KMS-11 (cell line): ENCODE results near the gene KYAT1.

Experiments
- H2AFZ ChIP-seq: fragments of 200-600 bp; sonication (generic); 2 replicates; pipeline ENCODE4 v1.6.1; 2016; ENCODE audit warnings: antibody characterized with exemption, mixed run types, low read depth
- H3K27ac ChIP-seq: fragments of 200-600 bp; sonication (generic); 2 replicates; pipeline ENCODE4 v1.6.1; 2016; ENCODE audit warnings: mild to moderate bottlenecking, mixed run types
- H3K27me3 ChIP-seq: fragments of 200-600 bp; sonication (generic); 2 replicates; pipeline ENCODE4 v1.6.1; 2017; ENCODE audit warnings: mild to moderate bottlenecking, low read depth, mixed run types, moderate library complexity; ENCODE audit not compliant: insufficient read depth
- H3K36me3 ChIP-seq: fragments of 200-600 bp; sonication (generic); 2 replicates; pipeline ENCODE4 v1.6.1; 2017; ENCODE audit warnings: mild to moderate bottlenecking, mixed run types; ENCODE audit not compliant: insufficient read depth
- H3K4me1 ChIP-seq: fragments of 200-600 bp; sonication (generic); 2 replicates; pipeline ENCODE4 v1.6.1; 2016; ENCODE audit warnings: mild to moderate bottlenecking, low read depth, mixed run types; ENCODE audit not compliant: poor library complexity, severe bottlenecking
- H3K4me2 ChIP-seq: fragments of 200-600 bp; sonication (generic); 2 replicates; pipeline ENCODE4 v1.7.0; 2016; ENCODE audit warnings: mild to moderate bottlenecking, mixed run types
- H3K4me3 ChIP-seq: fragments of 200-600 bp; sonication (generic); IDR thresholded peaks from 2 replicates; pipeline ENCODE4 v1.6.1; 2017; ENCODE audit warnings: low read depth, low read length, mixed read lengths; ENCODE audit not compliant: insufficient read depth
- H3K79me2 ChIP-seq: fragments of 200-600 bp; sonication (generic); 2 replicates; pipeline ENCODE4 v1.6.1; 2016; ENCODE audit warnings: low read depth, mixed run types; ENCODE audit not compliant: insufficient read depth
- H3K9ac ChIP-seq: fragments of 200-600 bp; sonication (generic); 2 replicates; pipeline ENCODE4 v1.6.1; 2016; ENCODE audit warnings: mild to moderate bottlenecking, mixed run types
- H4K20me1 ChIP-seq: fragments of 200-600 bp; sonication (generic); 2 replicates; pipeline ENCODE4 v1.6.1; 2016; ENCODE audit warnings: mild to moderate bottlenecking, mixed run types; ENCODE audit not compliant: insufficient read depth
- TF ChIP-seq, protein P1 (sequence below): fragments of 200-600 bp; sonication (generic); conservative IDR thresholded peaks from 2 replicates; pipeline ENCODE4 v1.6.1; 2017; ENCODE audit warnings: low read depth, mild to moderate bottlenecking, antibody characterized with exemption, low read length, moderate library complexity, mixed read lengths

KYAT1 gene

DNA sequence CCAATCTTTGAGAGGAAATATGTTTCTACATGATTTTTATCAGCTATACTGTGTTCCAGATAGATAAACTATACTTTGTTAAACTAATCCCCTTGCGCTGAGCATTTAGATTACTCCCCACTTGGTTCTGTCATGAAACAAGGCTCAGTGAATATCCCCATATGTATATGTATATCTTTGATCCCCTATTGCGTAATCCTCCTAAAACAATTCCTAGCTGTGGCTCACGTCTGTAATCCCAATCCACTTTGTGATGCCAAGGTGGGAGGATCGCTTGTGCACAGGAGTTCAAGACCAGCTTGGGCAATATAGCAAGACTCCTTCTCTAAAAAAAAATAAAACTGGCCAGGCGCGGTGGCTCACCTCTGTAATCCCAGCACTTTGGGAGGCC is 41.7 kb upstream of the KYAT1 start:
- Histone ChIP-seq H4K20me1 (no peaks in the 10 kb centered on the region), H3K79me2 (no peaks in the 10 kb centered on the region), H2AFZ (no peak overlapping the region), H3K4me1 (no peaks in the 10 kb centered on the region), H3K4me2 (no peak overlapping the region), H3K36me3 (no peaks in the 10 kb centered on the region), H3K9ac (no peak overlapping the region), H3K27ac (no peak overlapping the region), H3K27me3 (no peaks in the 10 kb centered on the region), H3K4me3 (no peak overlapping the region)
- TF ChIP-seq, protein P1, sequence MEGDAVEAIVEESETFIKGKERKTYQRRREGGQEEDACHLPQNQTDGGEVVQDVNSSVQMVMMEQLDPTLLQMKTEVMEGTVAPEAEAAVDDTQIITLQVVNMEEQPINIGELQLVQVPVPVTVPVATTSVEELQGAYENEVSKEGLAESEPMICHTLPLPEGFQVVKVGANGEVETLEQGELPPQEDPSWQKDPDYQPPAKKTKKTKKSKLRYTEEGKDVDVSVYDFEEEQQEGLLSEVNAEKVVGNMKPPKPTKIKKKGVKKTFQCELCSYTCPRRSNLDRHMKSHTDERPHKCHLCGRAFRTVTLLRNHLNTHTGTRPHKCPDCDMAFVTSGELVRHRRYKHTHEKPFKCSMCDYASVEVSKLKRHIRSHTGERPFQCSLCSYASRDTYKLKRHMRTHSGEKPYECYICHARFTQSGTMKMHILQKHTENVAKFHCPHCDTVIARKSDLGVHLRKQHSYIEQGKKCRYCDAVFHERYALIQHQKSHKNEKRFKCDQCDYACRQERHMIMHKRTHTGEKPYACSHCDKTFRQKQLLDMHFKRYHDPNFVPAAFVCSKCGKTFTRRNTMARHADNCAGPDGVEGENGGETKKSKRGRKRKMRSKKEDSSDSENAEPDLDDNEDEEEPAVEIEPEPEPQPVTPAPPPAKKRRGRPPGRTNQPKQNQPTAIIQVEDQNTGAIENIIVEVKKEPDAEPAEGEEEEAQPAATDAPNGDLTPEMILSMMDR, result no peak

DNA sequence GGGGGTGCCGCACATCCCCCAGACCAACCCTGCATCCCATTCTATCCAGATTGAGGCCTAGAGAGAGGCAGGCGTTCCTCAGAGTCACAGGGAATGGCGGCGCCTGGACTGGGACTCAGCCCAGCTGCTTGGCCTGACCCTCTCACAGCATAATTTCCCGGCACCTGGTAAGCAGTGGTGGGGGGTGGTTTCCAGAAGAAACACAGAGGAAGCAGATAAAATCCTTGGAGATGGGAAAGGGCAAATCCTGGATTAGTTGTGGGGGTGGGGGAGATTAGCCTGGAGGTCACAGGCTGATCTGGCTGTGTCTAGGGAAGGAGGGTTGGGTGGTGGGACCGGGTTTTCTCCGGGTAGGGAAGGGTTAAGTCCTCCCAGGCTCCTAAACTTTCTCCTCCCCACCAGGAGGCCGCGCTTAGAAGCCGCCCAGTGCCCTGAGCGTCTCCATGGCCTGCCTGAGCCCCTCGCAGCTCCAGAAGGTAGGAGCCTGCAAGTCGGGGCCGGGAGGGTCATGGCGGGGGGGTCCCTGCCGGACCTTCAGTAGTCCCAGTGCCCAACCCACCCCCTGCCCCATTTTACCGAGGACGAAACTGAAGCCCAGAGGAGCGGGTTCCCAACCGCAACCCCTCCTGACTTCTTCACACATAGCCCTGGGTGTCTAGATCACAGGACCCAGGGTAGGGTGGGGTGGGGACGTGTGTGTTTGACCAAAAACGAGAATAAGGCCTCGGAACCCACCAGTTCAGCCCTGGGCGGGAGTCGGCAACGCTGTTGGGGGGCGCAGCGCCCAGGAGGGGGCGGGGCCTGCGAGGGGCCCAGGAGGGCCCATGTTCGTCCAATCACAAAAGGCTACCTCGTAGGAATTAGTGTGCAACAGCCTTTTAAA is 40.4 kb upstream of the KYAT1 start:
- H3K4me3 ChIP-seq, result no peak overlapping the region
- no peaks in the 10 kb centered on the region for H3K36me3 ChIP-seq
- no peak overlapping the region for H3K9ac ChIP-seq
- no peak overlapping the region for H2AFZ ChIP-seq
- no peaks in the 10 kb centered on the region for H4K20me1 ChIP-seq
- H3K79me2 ChIP-seq, result no peaks in the 10 kb centered on the region
- H3K27me3 ChIP-seq, result no peaks in the 10 kb centered on the region
- H3K4me1 ChIP-seq, result no peaks in the 10 kb centered on the region
- TF ChIP-seq, protein P1, result no peak
- no peak overlapping the region for H3K27ac ChIP-seq
- H3K4me2 ChIP-seq, result no peak overlapping the region

DNA sequence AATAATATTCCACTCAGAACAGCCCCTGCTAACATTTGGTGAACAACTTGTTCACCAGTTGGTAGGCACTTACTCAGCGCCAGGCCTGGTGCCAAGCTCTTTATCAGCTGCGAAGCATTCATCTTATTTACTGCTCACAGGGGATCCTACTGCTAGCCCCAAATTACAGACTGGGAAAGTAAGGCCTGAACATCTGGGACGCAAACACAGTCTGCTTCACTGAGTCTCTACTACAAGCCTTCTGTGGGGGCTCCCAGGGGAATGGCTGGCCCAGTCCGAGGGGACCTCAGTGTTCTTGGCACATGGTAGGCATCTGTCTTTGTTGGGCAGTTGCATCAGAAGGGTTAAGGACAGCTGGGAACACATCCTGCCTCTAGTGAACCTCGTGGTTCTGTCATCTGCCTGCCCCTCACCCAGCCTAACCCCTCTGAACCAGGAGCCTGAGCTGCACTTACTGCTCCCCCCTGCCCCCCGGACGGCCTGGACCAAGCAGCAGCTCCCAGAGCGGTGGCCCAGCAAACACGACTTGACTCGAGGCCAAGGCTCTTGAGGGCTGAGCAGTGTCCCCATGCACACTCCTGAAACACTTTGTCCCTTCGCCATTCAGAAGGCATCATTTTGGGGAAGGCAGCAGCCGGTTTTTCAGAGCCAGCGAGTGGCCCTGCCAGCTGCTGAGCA is 38.8 kb upstream of the KYAT1 start, which contains the start of gene PHYHD1:
Gene PHYHD1, plus strand, starts transcription at position 602 of the 678 bp plus-strand sequence. CDS start 1,342 bp downstream, outside the sequence.
- H3K9ac ChIP-seq, result no peak within 1 kb of the TSS
- H3K27me3 ChIP-seq, result no peaks in the 10 kb centered on the region
- H4K20me1 ChIP-seq, result no peaks in the 10 kb centered on the region
- H3K4me3 ChIP-seq, result no peak within 1 kb of the TSS
- TF ChIP-seq, protein P1, result no peak
- no peak within 1 kb of the TSS for H3K4me2 ChIP-seq
- no peak within 1 kb of the TSS for H2AFZ ChIP-seq
- no peaks in the 10 kb centered on the region for H3K36me3 ChIP-seq
- no peak within 1 kb of the TSS for H3K27ac ChIP-seq
- H3K4me1 ChIP-seq, result no peaks in the 10 kb centered on the region
- H3K79me2 ChIP-seq, result no peaks in the 10 kb centered on the region

DNA sequence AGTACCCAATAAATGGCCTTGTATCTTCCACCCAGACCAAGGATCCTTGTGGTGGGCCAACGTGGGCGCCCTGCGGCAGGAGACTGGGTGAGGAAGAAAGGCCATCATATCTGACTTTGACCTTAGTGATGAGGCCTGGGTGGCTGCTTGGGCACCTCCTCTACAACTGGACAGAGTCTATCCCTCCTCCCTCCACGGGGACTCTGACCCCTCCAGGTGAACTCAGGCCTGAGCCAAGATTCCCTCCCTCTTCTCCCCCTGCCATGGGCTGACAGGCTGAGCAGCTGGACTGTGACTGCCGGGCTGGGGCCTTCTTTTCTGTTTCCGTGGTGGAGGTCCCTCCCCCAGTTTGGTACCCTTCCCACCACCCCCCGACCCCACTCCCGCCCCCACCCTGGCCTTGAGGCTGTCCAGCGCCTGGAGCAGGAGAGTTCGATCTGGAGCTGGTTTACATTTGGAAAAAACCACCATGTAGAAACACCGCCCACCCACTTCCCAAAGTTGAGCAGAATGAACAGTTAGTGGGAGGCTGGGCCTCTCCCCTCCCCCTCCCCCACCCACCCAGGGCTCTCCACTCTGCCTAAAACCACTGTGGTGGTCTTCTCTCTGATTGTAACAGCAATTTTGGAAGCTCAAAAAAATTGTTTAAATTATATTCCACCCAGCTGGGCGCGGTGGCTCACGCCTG is 37.8 kb upstream of the KYAT1 start:
- Histone ChIP-seq H3K4me1 (no peaks in the 10 kb centered on the region), H3K36me3 (no peaks in the 10 kb centered on the region), H3K79me2 (no peaks in the 10 kb centered on the region), H3K27me3 (no peaks in the 10 kb centered on the region), H3K27ac (no peak overlapping the region), H4K20me1 (no peaks in the 10 kb centered on the region), H2AFZ (no peak overlapping the region), H3K9ac (no peak overlapping the region), H3K4me3 (no peak overlapping the region), H3K4me2 (no peak overlapping the region)
- TF ChIP-seq, protein P1, result no peak
